Astrocyte (in vitro differentiated cells and primary cell): ENCODE results near the gene SCYGR1. TPM values are rescaled to one million over a fixed set of nuclear protein-coding genes. Genes with fewer than 3 reads are reported as not detected.

ENCODE experiments used
- DNase-seq: peaks from one replicate; pipeline ENCODE4 v3.0.0-alpha.2; 2010; ENCODE audit warnings: low read depth
- FAIRE-seq: peaks from 2 replicates; lab custom pipeline; 2011; peaks lifted over from hg19 to GRCh38; lab: Jason Lieb, UNC
- H2AFZ ChIP-seq: 2 replicates; pipeline ENCODE4 v1.6.0; 2012; ENCODE audit warnings: low read depth, low read length, inconsistent platforms
- H3K27ac ChIP-seq: 2 replicates; pipeline ENCODE4 v1.5.1; 2011; ENCODE audit warnings: low read depth, low read length, inconsistent platforms
- H3K27me3 ChIP-seq: 2 replicates; pipeline ENCODE4 v1.6.0; 2011; ENCODE audit warnings: low read length, inconsistent platforms; ENCODE audit not compliant: insufficient read depth
- H3K36me3 ChIP-seq: 2 replicates; pipeline ENCODE4 v1.5.1; 2011; ENCODE audit warnings: low read length, inconsistent platforms; ENCODE audit not compliant: insufficient read depth
- H3K4me1 ChIP-seq: 2 replicates; pipeline ENCODE4 v1.5.1; 2011; ENCODE audit warnings: low read length, inconsistent platforms; ENCODE audit not compliant: insufficient read depth
- H3K4me2 ChIP-seq: 2 replicates; pipeline ENCODE4 v1.6.0; 2012; ENCODE audit warnings: low read length, inconsistent platforms
- H3K4me3 ChIP-seq: 2 replicates; pipeline ENCODE4 v1.5.1; 2011; ENCODE audit warnings: low read depth, mild to moderate bottlenecking, low read length, inconsistent platforms; ENCODE audit not compliant: insufficient read depth
- H3K79me2 ChIP-seq: 2 replicates; pipeline ENCODE4 v1.6.0; 2012; ENCODE audit warnings: mild to moderate bottlenecking, low read length, inconsistent platforms; ENCODE audit not compliant: insufficient read depth
- H3K9ac ChIP-seq: 2 replicates; pipeline ENCODE4 v1.6.0; 2012; ENCODE audit warnings: mild to moderate bottlenecking, low read length, inconsistent platforms
- H3K9me3 ChIP-seq: 2 replicates; pipeline ENCODE4 v1.5.1; 2012; ENCODE audit warnings: low read depth, mild to moderate bottlenecking, low read length, inconsistent platforms; ENCODE audit not compliant: insufficient read depth
- H4K20me1 ChIP-seq: 2 replicates; pipeline ENCODE4 v1.6.0; 2012; ENCODE audit warnings: low read length, inconsistent platforms; ENCODE audit not compliant: insufficient read depth
- H3K27ac Mint-ChIP-seq: one replicate; pipeline ENCODE4 v1.8.0; 2021; ENCODE audit warnings: mild to moderate bottlenecking, mixed read lengths; ENCODE audit not compliant: unreplicated experiment
- H3K27me3 Mint-ChIP-seq: one replicate; pipeline ENCODE4 v1.8.0; 2021; ENCODE audit warnings: low read depth, mixed read lengths; ENCODE audit not compliant: unreplicated experiment
- H3K36me3 Mint-ChIP-seq: one replicate; pipeline ENCODE4 v1.8.0; 2021; ENCODE audit warnings: low read depth, mixed read lengths; ENCODE audit not compliant: unreplicated experiment
- H3K4me1 Mint-ChIP-seq: one replicate; pipeline ENCODE4 v1.8.0; 2021; ENCODE audit warnings: low read depth, mixed read lengths; ENCODE audit not compliant: unreplicated experiment
- H3K4me3 Mint-ChIP-seq: one replicate; pipeline ENCODE4 v1.8.0; 2021; ENCODE audit warnings: mild to moderate bottlenecking, moderate library complexity, mixed read lengths; ENCODE audit not compliant: unreplicated experiment
- H3K9me3 Mint-ChIP-seq: one replicate; pipeline ENCODE4 v1.8.0; 2021; ENCODE audit warnings: mild to moderate bottlenecking, mixed read lengths; ENCODE audit not compliant: unreplicated experiment
- EZH2 ChIP-seq: IDR thresholded peaks from 2 replicates; pipeline ENCODE4 v1.6.1; 2012; ENCODE audit warnings: mild to moderate bottlenecking, low read length, inconsistent platforms; ENCODE audit not compliant: insufficient read depth
- total RNA-seq: library from RNA; stranded (reverse); gene quantifications from 2 replicates; pipeline ENCODE4 v1.2.1, GENCODE V29; 2021
- TF ChIP-seq, protein P1 (sequence below): IDR thresholded peaks from 2 replicates; pipeline ENCODE4 v1.5.1; 2011; ENCODE audit warnings: low read depth, mild to moderate bottlenecking, inconsistent platforms, low read length, moderate library complexity; ENCODE audit not compliant: insufficient read depth

Gene SCYGR1
- total RNA-seq, 1 donor from 2014 or later = not detected

DNA sequence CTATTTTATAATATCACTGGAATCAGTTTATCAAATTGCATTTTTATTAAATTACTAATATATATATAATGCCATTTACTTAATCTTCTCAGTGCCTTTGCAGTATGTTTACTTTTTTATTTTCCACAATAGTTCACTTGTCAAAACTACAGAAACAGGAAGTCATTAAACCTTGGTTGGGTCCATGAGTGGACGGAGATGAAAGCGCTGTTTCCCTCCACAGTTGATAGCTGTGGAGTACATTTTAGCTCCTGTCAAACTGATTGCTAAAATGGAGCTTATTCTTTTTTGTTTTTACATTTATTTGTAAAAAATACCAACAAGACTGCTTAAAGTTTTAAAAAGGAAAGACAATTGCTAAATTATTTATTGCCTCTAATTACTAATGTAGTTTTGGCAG lies 43.5 kb downstream of the SCYGR1 start:
- peaks cover 8% of the 10 kb centered on the region for H3K36me3 ChIP-seq
- TF ChIP-seq, protein P1, sequence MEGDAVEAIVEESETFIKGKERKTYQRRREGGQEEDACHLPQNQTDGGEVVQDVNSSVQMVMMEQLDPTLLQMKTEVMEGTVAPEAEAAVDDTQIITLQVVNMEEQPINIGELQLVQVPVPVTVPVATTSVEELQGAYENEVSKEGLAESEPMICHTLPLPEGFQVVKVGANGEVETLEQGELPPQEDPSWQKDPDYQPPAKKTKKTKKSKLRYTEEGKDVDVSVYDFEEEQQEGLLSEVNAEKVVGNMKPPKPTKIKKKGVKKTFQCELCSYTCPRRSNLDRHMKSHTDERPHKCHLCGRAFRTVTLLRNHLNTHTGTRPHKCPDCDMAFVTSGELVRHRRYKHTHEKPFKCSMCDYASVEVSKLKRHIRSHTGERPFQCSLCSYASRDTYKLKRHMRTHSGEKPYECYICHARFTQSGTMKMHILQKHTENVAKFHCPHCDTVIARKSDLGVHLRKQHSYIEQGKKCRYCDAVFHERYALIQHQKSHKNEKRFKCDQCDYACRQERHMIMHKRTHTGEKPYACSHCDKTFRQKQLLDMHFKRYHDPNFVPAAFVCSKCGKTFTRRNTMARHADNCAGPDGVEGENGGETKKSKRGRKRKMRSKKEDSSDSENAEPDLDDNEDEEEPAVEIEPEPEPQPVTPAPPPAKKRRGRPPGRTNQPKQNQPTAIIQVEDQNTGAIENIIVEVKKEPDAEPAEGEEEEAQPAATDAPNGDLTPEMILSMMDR = no peak
- no peak for TF ChIP-seq EZH2

GRCh38 chr2:227341553-227341952 lies 46.2 kb downstream of the SCYGR1 start:
- Mint-ChIP-seq H3K27ac (no peak overlapping the region), H3K36me3 (peaks cover 2% of the 10 kb centered on the region)
- no peak for FAIRE-seq

More for the DNA sequence above, 43.5 kb downstream of the SCYGR1 start:
- peaks cover 2% of the 10 kb centered on the region for H3K36me3 Mint-ChIP-seq
- Histone ChIP-seq H3K79me2 (no peaks in the 10 kb centered on the region), H3K4me1 (no peaks in the 10 kb centered on the region), H3K27ac (no peak overlapping the region), H3K9ac (no peak overlapping the region), H3K27me3 (no peaks in the 10 kb centered on the region), H3K4me2 (no peak overlapping the region), H4K20me1 (no peaks in the 10 kb centered on the region), H2AFZ (no peak overlapping the region), H3K4me3 (no peak overlapping the region), H3K9me3 (no peaks in the 10 kb centered on the region)
- no peaks in the 10 kb centered on the region for H3K9me3 Mint-ChIP-seq
- H3K27ac Mint-ChIP-seq = no peak overlapping the region
- H3K4me3 Mint-ChIP-seq = no peak overlapping the region
- no peaks in the 10 kb centered on the region for H3K4me1 Mint-ChIP-seq
- no peaks in the 10 kb centered on the region for H3K27me3 Mint-ChIP-seq
- FAIRE-seq (no peak), DNase-seq (no peak)

DNA sequence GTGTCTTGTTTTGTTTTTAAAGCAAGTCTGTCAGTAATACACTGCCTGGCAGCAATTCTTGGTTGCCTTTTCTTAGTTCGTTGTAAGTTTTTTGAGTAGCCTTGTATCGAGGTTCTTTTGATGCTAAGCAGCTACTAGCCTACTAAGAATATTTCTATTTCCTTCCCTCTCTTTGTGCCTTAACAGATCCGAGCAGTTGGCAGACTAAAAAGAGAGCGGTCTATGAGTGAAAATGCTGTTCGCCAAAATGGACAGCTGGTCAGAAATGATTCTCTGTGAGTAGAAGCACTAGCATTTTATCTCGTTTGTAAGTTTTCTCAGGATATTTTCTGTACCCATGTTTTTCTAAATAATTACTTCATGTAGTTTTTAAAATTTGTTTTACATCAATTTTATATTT lies 47.6 kb downstream of the SCYGR1 start:
- FAIRE-seq (no peak), DNase-seq (no peak)
- Mint-ChIP-seq H3K4me3 (no peak overlapping the region), H3K36me3 (peaks cover 4% of the 10 kb centered on the region), H3K27me3 (no peaks in the 10 kb centered on the region), H3K27ac (no peak overlapping the region), H3K9me3 (no peaks in the 10 kb centered on the region), H3K4me1 (no peaks in the 10 kb centered on the region)
- TF ChIP-seq EZH2 = no peak
- TF ChIP-seq, protein P1 = no peak
- H3K9me3 ChIP-seq = no peaks in the 10 kb centered on the region
- no peaks in the 10 kb centered on the region for H3K4me1 ChIP-seq
- no peak overlapping the region for H3K9ac ChIP-seq
- no peaks in the 10 kb centered on the region for H3K27me3 ChIP-seq
- H4K20me1 ChIP-seq = no peaks in the 10 kb centered on the region
- no peak overlapping the region for H3K4me3 ChIP-seq
- H3K4me2 ChIP-seq = no peak overlapping the region
- H3K27ac ChIP-seq = no peak overlapping the region
- no peak overlapping the region for H2AFZ ChIP-seq
- H3K79me2 ChIP-seq = no peaks in the 10 kb centered on the region
- H3K36me3 ChIP-seq = peaks cover 7% of the 10 kb centered on the region

More at GRCh38 chr2:227341553-227341952, 46.2 kb downstream of the SCYGR1 start:
- Mint-ChIP-seq H3K4me1 (no peaks in the 10 kb centered on the region), H3K27me3 (no peaks in the 10 kb centered on the region), H3K4me3 (no peak overlapping the region), H3K9me3 (no peaks in the 10 kb centered on the region)
- H3K4me1 ChIP-seq = no peaks in the 10 kb centered on the region
- H3K9me3 ChIP-seq = no peaks in the 10 kb centered on the region
- no peak overlapping the region for H2AFZ ChIP-seq
- H3K4me3 ChIP-seq = no peak overlapping the region
- DNase-seq = no peak
- H3K79me2 ChIP-seq = no peaks in the 10 kb centered on the region
- H3K36me3 ChIP-seq = peaks cover 8% of the 10 kb centered on the region
- no peaks in the 10 kb centered on the region for H4K20me1 ChIP-seq
- no peak for TF ChIP-seq EZH2
- TF ChIP-seq, protein P1 = no peak
- H3K9ac ChIP-seq = no peak overlapping the region
- no peak overlapping the region for H3K4me2 ChIP-seq
- no peaks in the 10 kb centered on the region for H3K27me3 ChIP-seq
- H3K27ac ChIP-seq = no peak overlapping the region
